PC-3 (cell line): ENCODE measurements around the gene RFC1. TPM values are rescaled to one million over a fixed set of nuclear protein-coding genes. Genes with fewer than 3 reads are reported as not detected.

Experiments used
- ATAC-seq: fragments of 200-7000 bp; cut with Tn5 transposase; 2 replicates; pipeline ENCODE4 v1.9.1; 2020; ENCODE audit warnings: mild to moderate bottlenecking, moderate library complexity
- BruUV-seq: library from RNA; stranded (reverse); fragments of 400-500 nt; replicated peaks from 2 replicates; lab custom pipeline; 2021; lab: Mats Ljungman, UMichigan
- CTCF ChIA-PET: fragments of 300-600 bp; sonication (Branson Sonifier 250); formaldehyde crosslinking; loops from one replicate; lab custom pipeline; 2022; ENCODE audit warnings: antibody characterized with exemption; lab: Charles Lee
- POLR2A ChIA-PET: fragments of 300-600 bp; sonication (Branson Sonifier 250); formaldehyde crosslinking; loops from one replicate; lab custom pipeline; 2022; ENCODE audit warnings: antibody characterized with exemption; ENCODE audit not compliant: unreplicated experiment; lab: Charles Lee
- DNase-seq: peaks from one replicate; pipeline ENCODE4 v3.0.0-alpha.2; 2015
- H2AFZ ChIP-seq: fragments of 300-600 bp; sonication (generic); 2 replicates; pipeline ENCODE4 v1.6.0; 2016; ENCODE audit warnings: antibody characterized with exemption, low read length
- H3F3A ChIP-seq: fragments of 300-600 bp; sonication (generic); one replicate; pipeline ENCODE4 v1.6.0; 2017; ENCODE audit warnings: antibody characterized with exemption, low read length, control low read depth, mild to moderate bottlenecking; ENCODE audit not compliant: unreplicated experiment
- H3K27ac ChIP-seq: fragments of 300-600 bp; sonication (generic); 2 replicates; pipeline ENCODE4 v1.5.1; 2016; ENCODE audit warnings: mild to moderate bottlenecking, low read length
- H3K27me3 ChIP-seq: fragments of 300-600 bp; sonication (generic); 2 replicates; pipeline ENCODE4 v1.6.1; 2016; ENCODE audit warnings: low read length, mixed read lengths
- H3K36me3 ChIP-seq: fragments of 300-600 bp; sonication (generic); 2 replicates; pipeline ENCODE4 v1.6.1; 2016; ENCODE audit warnings: low read depth, mixed run types, low read length, mixed read lengths
- H3K4me1 ChIP-seq: fragments of 300-600 bp; sonication (generic); 2 replicates; pipeline ENCODE4 v1.5.1; 2016; ENCODE audit warnings: low read length; ENCODE audit not compliant: insufficient read depth
- H3K4me2 ChIP-seq: fragments of 300-600 bp; sonication (generic); 2 replicates; pipeline ENCODE4 v1.6.0; 2016; ENCODE audit warnings: low read length
- H3K4me3 ChIP-seq: fragments of 300-600 bp; sonication (generic); 2 replicates; pipeline ENCODE4 v1.5.1; 2016; ENCODE audit warnings: mild to moderate bottlenecking, low read length, mixed read lengths
- H3K79me2 ChIP-seq: fragments of 300-600 bp; sonication (generic); 2 replicates; pipeline ENCODE4 v1.6.1; 2017; ENCODE audit warnings: low read length, mixed read lengths
- H3K9ac ChIP-seq: fragments of 300-600 bp; sonication (generic); 2 replicates; pipeline ENCODE4 v1.6.0; 2016; ENCODE audit warnings: mild to moderate bottlenecking, low read length
- H3K9me2 ChIP-seq: fragments of 300-600 bp; sonication (generic); replicated peaks from 2 replicates; pipeline ENCODE4 v1.6.1; 2016; ENCODE audit warnings: mixed run types, low read length, mixed read lengths
- H3K9me3 ChIP-seq: fragments of 300-600 bp; sonication (generic); 2 replicates; pipeline ENCODE4 v1.6.1; 2016; ENCODE audit warnings: low read length, mixed read lengths
- H4K20me1 ChIP-seq: fragments of 300-600 bp; sonication (generic); 2 replicates; pipeline ENCODE4 v1.6.1; 2016; ENCODE audit warnings: low read length, mixed read lengths
- CTCF ChIP-seq: fragments of 300-600 bp; sonication (generic); conservative IDR thresholded peaks from 2 replicates; pipeline ENCODE4 v1.5.1; 2017; ENCODE audit warnings: antibody characterized with exemption, low read depth, mild to moderate bottlenecking, low read length
- EZH2 ChIP-seq: fragments of 300-600 bp; sonication (generic); IDR thresholded peaks from one replicate; pipeline ENCODE4 v1.6.1; 2017; ENCODE audit warnings: antibody characterized with exemption, mild to moderate bottlenecking, low read length; ENCODE audit not compliant: unreplicated experiment
- EZH2phosphoT487 ChIP-seq: fragments of 300-600 bp; sonication (generic); IDR thresholded peaks from 2 replicates; pipeline ENCODE4 v1.6.1; 2018; ENCODE audit warnings: mild to moderate bottlenecking, antibody characterized with exemption, low read length, borderline replicate concordance
- intact Hi-C: fragments of 100-400 bp; cut with micrococcal nuclease; formaldehyde crosslinking; loops from 2 replicates; pipeline ENCODE4 v1.9.0; 2023
- total RNA-seq: library from RNA; depleted of rRNA; stranded (reverse); fragments of >200 nt; gene quantifications from 2 replicates; pipeline ENCODE4 v1.2.3, GENCODE V29; 2014

The RFC1 gene
- total RNA-seq, 1 experiment from 2014 or later = 43.9 TPM

GRCh38 chr4:39304651-39305050 is 61.5 kb downstream of the RFC1 start:
- intact Hi-C loops = no loop called here
- Histone ChIP-seq H3K4me3 (no peak overlapping the region), H3K4me2 (no peak overlapping the region), H4K20me1 (no peaks in the 10 kb centered on the region), H3K9me2 (no peaks in the 10 kb centered on the region), H3K9me3 (no peaks in the 10 kb centered on the region), H3K27ac (no peak overlapping the region), H3K4me1 (no peaks in the 10 kb centered on the region), H3K9ac (no peak overlapping the region), H3F3A (no peaks in the 10 kb centered on the region), H3K36me3 (peaks cover 33% of the 10 kb centered on the region; the same call in 1 of the 2 replicates), H2AFZ (no peak overlapping the region), H3K79me2 (no peaks in the 10 kb centered on the region), H3K27me3 (no peaks in the 10 kb centered on the region)
- ChIA-PET CTCF (no interaction called here), POLR2A (no interaction called here)
- no TSS peak for BruUV-seq
- TF ChIP-seq EZH2phosphoT487 (no peak), EZH2 (no peak), CTCF (no peak)
- DNase-seq (no peak), ATAC-seq (no peak)

GRCh38 chr4:39303871-39304270 is 62.3 kb downstream of the RFC1 start:
- no peaks in the 10 kb centered on the region for H3K4me1 ChIP-seq
- H3K36me3 ChIP-seq = peaks cover 31% of the 10 kb centered on the region; the same call in 1 of the 2 replicates
- no peaks in the 10 kb centered on the region for H3F3A ChIP-seq
- DNase-seq (no peak), ATAC-seq (no peak)
- H3K9ac ChIP-seq = no peak overlapping the region
- no peaks in the 10 kb centered on the region for H3K79me2 ChIP-seq
- H2AFZ ChIP-seq = no peak overlapping the region
- BruUV-seq = no TSS peak
- no peaks in the 10 kb centered on the region for H3K27me3 ChIP-seq
- no peak overlapping the region for H3K4me2 ChIP-seq
- H3K4me3 ChIP-seq = no peak overlapping the region
- H3K27ac ChIP-seq = no peak overlapping the region
- no peaks in the 10 kb centered on the region for H3K9me2 ChIP-seq
- H4K20me1 ChIP-seq = no peaks in the 10 kb centered on the region
- intact Hi-C loops = no loop called here
- ChIA-PET POLR2A (no interaction called here), CTCF (no interaction called here)
- no peaks in the 10 kb centered on the region for H3K9me3 ChIP-seq
- TF ChIP-seq EZH2phosphoT487 (no peak), CTCF (no peak), EZH2 (no peak)

GRCh38 chr4:39302901-39303300 is 63.3 kb downstream of the RFC1 start:
- ATAC-seq (no peak), DNase-seq (no peak)
- H3K4me2 ChIP-seq = no peak overlapping the region
- H3K27me3 ChIP-seq = no peaks in the 10 kb centered on the region
- H3K79me2 ChIP-seq = no peaks in the 10 kb centered on the region
- H4K20me1 ChIP-seq = no peaks in the 10 kb centered on the region
- H3K4me1 ChIP-seq = no peaks in the 10 kb centered on the region
- ChIA-PET POLR2A (no interaction called here), CTCF (no interaction called here)
- no peak overlapping the region for H3K4me3 ChIP-seq
- intact Hi-C loops = no loop called here
- H3K27ac ChIP-seq = no peak overlapping the region
- BruUV-seq = no TSS peak
- TF ChIP-seq CTCF (no peak), EZH2 (no peak), EZH2phosphoT487 (no peak)
- no peaks in the 10 kb centered on the region for H3F3A ChIP-seq
- no peaks in the 10 kb centered on the region for H3K9me3 ChIP-seq
- H3K9ac ChIP-seq = no peak overlapping the region
- H3K36me3 ChIP-seq = peaks cover 23% of the 10 kb centered on the region; the same call in 1 of the 2 replicates
- no peak overlapping the region for H2AFZ ChIP-seq
- H3K9me2 ChIP-seq = no peaks in the 10 kb centered on the region
